MCF 10A (cell line): ENCODE results near the gene ZNF236. TPM values are rescaled to one million over a fixed set of nuclear protein-coding genes. Genes with fewer than 3 reads are reported as not detected.

Experiments
- BruUV-seq: library from RNA; stranded (reverse); fragments of 400-500 nt; replicated peaks from 2 replicates; lab custom pipeline; 2021; lab: Mats Ljungman, UMichigan
- CTCF ChIA-PET: fragments of 300-600 bp; sonication (Branson Sonifier 250); formaldehyde crosslinking; extraction: SDS; loops from one replicate; lab custom pipeline; 2021; ENCODE audit warnings: antibody characterized with exemption, inconsistent platforms; lab: Yijun Ruan, JAX
- POLR2A ChIA-PET: fragments of 300-600, 350-650 bp; sonication (Branson Sonifier 250); formaldehyde crosslinking; extraction: SDS; loops from one replicate; lab custom pipeline; 2020; ENCODE audit warnings: antibody characterized with exemption, inconsistent platforms; lab: Yijun Ruan, JAX
- DNase-seq: peaks from one replicate; pipeline ENCODE4 v3.0.0-alpha.2; 2018; ENCODE audit not compliant: unreplicated experiment
- H3K27ac Mint-ChIP-seq: one replicate; pipeline ENCODE4 v1.8.0; 2022; ENCODE audit warnings: mild to moderate bottlenecking, low read depth, mixed read lengths; ENCODE audit not compliant: unreplicated experiment
- H3K27me3 Mint-ChIP-seq: one replicate; pipeline ENCODE4 v1.8.0; 2022; ENCODE audit warnings: mixed read lengths; ENCODE audit not compliant: insufficient read depth, unreplicated experiment
- H3K36me3 Mint-ChIP-seq: one replicate; pipeline ENCODE4 v1.8.0; 2022; ENCODE audit warnings: mild to moderate bottlenecking, moderate library complexity, mixed read lengths; ENCODE audit not compliant: insufficient read depth, unreplicated experiment
- H3K4me1 Mint-ChIP-seq: one replicate; pipeline ENCODE4 v1.8.0; 2022; ENCODE audit warnings: mixed read lengths; ENCODE audit not compliant: insufficient read depth, unreplicated experiment
- H3K4me3 Mint-ChIP-seq: one replicate; pipeline ENCODE4 v1.8.0; 2022; ENCODE audit warnings: mild to moderate bottlenecking, moderate library complexity, mixed read lengths; ENCODE audit not compliant: unreplicated experiment
- H3K9me3 Mint-ChIP-seq: one replicate; pipeline ENCODE4 v1.8.0; 2022; ENCODE audit warnings: mixed read lengths; ENCODE audit not compliant: unreplicated experiment
- intact Hi-C: fragments of 100-400 bp; cut with micrococcal nuclease; formaldehyde crosslinking; loops from 2 replicates; pipeline ENCODE4 v1.14.1; 2022
- total RNA-seq: library from RNA; stranded (reverse); gene quantifications from 2 replicates; pipeline ENCODE4 v1.2.3, GENCODE V29; 2022
- TF ChIP-seq, protein P1 (sequence below): fragments of 200-600 bp; IDR thresholded peaks from one replicate; pipeline ENCODE4 v1.8.0; 2022; ENCODE audit warnings: antibody characterized with exemption, mild to moderate bottlenecking; ENCODE audit not compliant: unreplicated experiment

Gene ZNF236
- total RNA-seq, 1 experiment from 2014 or later = 15.3 TPM

DNA sequence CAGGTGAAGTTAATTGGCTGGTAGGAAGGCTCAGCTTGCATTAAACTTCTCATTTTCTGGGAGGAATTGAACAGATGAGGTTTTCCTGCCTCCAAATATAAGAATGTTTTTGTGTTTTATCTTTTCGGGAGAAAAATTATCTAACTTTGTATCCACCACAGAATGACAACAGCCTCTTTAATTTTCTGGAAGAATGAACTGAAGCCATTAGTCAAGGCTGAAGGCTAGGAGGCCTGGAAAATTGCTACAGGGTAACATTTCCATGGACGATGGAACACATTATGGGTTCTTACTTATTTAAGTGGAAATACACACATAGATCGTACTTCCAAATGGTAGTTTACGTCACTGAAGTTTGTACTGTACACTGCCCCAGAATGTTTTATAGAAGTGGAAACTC lies 28.0 kb upstream of the ZNF236 start:
- ChIA-PET POLR2A (interaction anchor here (0.6 kb wide), 1 partner anchor 18 kb away, joined by 5 read pairs; no protein-coding TSS in a partner anchor), CTCF (no interaction called here)
- intact Hi-C loops = no loop called here
- DNase-seq = no peak
- TF ChIP-seq, protein P1, sequence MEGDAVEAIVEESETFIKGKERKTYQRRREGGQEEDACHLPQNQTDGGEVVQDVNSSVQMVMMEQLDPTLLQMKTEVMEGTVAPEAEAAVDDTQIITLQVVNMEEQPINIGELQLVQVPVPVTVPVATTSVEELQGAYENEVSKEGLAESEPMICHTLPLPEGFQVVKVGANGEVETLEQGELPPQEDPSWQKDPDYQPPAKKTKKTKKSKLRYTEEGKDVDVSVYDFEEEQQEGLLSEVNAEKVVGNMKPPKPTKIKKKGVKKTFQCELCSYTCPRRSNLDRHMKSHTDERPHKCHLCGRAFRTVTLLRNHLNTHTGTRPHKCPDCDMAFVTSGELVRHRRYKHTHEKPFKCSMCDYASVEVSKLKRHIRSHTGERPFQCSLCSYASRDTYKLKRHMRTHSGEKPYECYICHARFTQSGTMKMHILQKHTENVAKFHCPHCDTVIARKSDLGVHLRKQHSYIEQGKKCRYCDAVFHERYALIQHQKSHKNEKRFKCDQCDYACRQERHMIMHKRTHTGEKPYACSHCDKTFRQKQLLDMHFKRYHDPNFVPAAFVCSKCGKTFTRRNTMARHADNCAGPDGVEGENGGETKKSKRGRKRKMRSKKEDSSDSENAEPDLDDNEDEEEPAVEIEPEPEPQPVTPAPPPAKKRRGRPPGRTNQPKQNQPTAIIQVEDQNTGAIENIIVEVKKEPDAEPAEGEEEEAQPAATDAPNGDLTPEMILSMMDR = no peak
- BruUV-seq = no TSS peak
- Mint-ChIP-seq H3K9me3 (peaks cover 33% of the 10 kb centered on the region), H3K4me3 (no peak overlapping the region), H3K27me3 (no peaks in the 10 kb centered on the region), H3K4me1 (peaks cover 5% of the 10 kb centered on the region), H3K27ac (no peak overlapping the region), H3K36me3 (peaks cover 6% of the 10 kb centered on the region)

DNA sequence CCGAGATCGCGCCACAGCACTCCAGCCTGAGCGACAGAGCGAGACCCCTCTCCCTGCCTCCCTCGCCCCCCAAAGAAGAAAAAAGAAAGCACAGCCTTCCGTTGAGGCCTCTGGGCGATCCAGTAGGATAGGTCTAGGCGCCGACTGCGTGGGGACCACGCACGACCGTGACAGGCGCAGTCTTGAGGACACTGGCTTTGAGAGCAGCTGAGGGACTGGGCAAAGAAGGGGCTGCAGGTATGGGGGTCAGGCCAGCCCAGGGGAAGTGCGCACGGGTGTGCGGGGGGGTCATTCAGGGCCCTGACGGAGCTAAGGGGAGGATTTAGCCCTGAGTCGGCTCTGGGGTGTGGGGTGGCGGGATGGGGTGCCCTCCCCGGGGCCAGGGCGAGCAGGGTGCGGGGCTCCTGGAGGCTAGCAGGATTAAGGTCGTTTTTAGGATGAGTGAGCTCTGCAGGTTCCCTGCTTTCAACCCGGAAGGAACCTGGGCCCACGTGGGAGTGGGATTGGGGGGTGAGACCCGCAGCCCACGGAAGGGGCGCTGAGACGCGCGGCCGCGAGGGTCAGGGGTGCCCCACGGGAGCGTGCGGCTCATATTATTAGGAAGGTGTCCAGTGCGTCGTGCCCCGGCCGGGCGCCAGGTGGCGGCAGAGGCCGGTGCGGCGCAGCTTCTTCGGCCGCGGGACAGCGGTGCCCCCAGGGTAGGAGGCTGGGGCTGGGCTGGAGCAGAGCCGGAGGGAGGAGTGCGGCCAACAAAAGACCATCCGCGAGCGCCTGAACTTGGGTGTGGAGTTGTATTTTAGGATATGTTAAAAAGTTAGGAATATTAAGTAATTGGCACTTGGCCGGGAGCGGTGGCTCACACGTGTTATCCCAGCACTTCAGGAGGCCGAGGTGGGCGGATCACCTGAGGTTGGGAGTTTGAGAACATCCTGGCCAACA lies 20.5 kb upstream of the ZNF236 start:
- Mint-ChIP-seq H3K9me3 (peaks cover 7% of the 10 kb centered on the region), H3K27ac (peak overlapping the region; percentile 51), H3K27me3 (no peaks in the 10 kb centered on the region), H3K4me3 (peak overlapping the region; percentile 70), H3K4me1 (peaks cover 17% of the 10 kb centered on the region), H3K36me3 (no peaks in the 10 kb centered on the region)
- DNase-seq = peak; percentile 66
- CTCF ChIA-PET = interaction anchor here (0.6 to 4.2 kb wide), 78 partner anchors 9 to 908 kb away, joined by 3 to 148 read pairs (median 4); partner anchors contain the start of gene ZNF236
- TF ChIP-seq, protein P1 = peak; percentile 92
- POLR2A ChIA-PET = interaction anchor here (0.8 to 3.3 kb wide), 5 partner anchors 14 to 352 kb away, joined by 3 to 30 read pairs (median 3); partner anchors contain the start of gene ZNF236
- no TSS peak for BruUV-seq
- intact Hi-C loops = loop anchor here (1.0 to 2.0 kb wide), 4 partner anchors 73 to 901 kb away; no protein-coding TSS in a partner anchor

DNA sequence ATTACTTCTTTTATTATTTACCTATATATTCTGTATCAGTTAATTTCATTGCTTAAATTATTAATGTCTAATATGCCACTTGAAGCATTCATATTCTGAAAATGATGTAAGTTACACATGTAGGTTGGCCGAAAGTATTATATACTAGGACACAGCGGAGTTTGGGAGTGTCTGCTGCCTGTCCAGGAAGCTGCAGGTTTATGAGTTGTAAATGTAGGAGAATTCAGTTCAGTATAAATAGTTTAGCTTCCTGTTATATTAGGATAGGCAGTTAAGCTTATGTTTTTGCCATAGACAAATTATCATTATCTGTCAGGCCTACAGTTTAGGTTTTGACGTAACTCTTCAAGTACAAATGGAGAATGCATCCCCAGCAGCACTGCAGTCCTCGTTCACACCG lies 18.9 kb upstream of the ZNF236 start:
- CTCF ChIA-PET = interaction anchor here (0.6 to 4.2 kb wide), 80 partner anchors 8 to 1565 kb away, joined by 3 to 148 read pairs (median 5); no protein-coding TSS in a partner anchor
- Mint-ChIP-seq H3K27ac (no peak overlapping the region), H3K27me3 (no peaks in the 10 kb centered on the region), H3K36me3 (peaks cover 6% of the 10 kb centered on the region), H3K9me3 (peaks cover 7% of the 10 kb centered on the region), H3K4me3 (no peak overlapping the region), H3K4me1 (peaks cover 29% of the 10 kb centered on the region)
- intact Hi-C loops = loop anchor here (2.0 kb wide), 3 partner anchors 71 to 899 kb away; no protein-coding TSS in a partner anchor
- TF ChIP-seq, protein P1 = no peak
- POLR2A ChIA-PET = interaction anchor here (0.6 to 3.3 kb wide), 7 partner anchors 17 to 180 kb away, joined by 3 to 30 read pairs (median 4); partner anchors contain the start of gene ZNF236
- DNase-seq = no peak
- no TSS peak for BruUV-seq
